H7 (cell line): ENCODE results near the gene THAP7. TPM values are rescaled to one million over a fixed set of nuclear protein-coding genes. Genes with fewer than 3 reads are reported as not detected.
"Not testable (repeated sequence)": the region's sequence is repeated elsewhere in the genome, so short reads cannot be mapped to it uniquely, and the experiment has no call there.

Source experiments
- DNase-seq: peaks from one replicate; pipeline ENCODE4 v3.0.0; 2012
- H3K27me3 ChIP-seq: 2 replicates; pipeline ENCODE4 v1.6.0; 2011; ENCODE audit warnings: mild to moderate bottlenecking, low read length; ENCODE audit not compliant: control insufficient read depth, insufficient read depth
- H3K36me3 ChIP-seq: replicated peaks from 2 replicates; pipeline ENCODE4 v1.5.1; 2011; ENCODE audit warnings: low read length; ENCODE audit not compliant: control insufficient read depth, insufficient read depth
- H3K4me3 ChIP-seq: 2 replicates; pipeline ENCODE4 v1.5.1; 2011; ENCODE audit warnings: low read depth, mild to moderate bottlenecking, control low read depth, low read length, moderate library complexity; ENCODE audit not compliant: insufficient read depth
- total RNA-seq: library from RNA; depleted of rRNA; stranded (reverse); fragments of >200 nt; shearing (Covaris generic); gene quantifications from 2 replicates; pipeline ENCODE4 v1.2.3, GENCODE V29; 2014

The THAP7 gene
- total RNA-seq, 1 experiment from 2014 or later, result 42.7 TPM

DNA sequence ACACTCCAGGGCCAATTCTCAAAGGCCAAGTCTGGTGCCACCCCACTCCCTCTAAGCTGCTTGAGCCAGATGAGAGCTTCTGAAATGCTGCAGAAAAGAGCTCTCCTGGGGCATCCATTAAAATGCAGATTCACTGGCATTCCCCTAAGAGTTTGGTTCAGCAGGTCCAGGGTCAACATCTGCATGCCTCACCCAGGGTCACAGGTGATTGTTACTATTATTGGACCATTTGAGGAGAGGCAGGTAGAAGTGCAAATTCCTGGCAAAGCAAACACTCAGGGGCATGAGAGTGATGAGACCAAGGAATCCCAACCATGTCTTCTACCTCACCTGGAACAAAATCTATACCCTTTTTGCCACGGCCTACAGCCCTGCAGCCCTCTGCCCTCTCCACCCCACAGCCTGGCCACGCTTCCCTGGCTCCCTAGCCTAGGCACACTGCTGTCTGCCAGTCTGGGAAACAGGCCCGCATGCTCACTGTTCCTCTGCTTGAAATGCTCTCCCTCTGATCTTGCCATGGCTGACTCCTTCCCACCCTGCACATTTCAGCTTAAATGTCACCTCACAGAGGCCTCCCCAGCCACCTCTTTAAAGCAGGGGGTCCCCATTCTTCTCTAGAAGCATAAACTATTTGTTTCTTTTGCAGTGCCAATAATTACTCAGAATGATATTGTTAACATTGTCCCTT is 8.7 kb upstream of the THAP7 start:
- H3K36me3 ChIP-seq, result no peaks in the 10 kb centered on the region
- peak; percentile 73 for DNase-seq
- no peaks in the 10 kb centered on the region; the same call in 1 of the 2 replicates for H3K27me3 ChIP-seq
- H3K4me3 ChIP-seq, result no peak overlapping the region

DNA sequence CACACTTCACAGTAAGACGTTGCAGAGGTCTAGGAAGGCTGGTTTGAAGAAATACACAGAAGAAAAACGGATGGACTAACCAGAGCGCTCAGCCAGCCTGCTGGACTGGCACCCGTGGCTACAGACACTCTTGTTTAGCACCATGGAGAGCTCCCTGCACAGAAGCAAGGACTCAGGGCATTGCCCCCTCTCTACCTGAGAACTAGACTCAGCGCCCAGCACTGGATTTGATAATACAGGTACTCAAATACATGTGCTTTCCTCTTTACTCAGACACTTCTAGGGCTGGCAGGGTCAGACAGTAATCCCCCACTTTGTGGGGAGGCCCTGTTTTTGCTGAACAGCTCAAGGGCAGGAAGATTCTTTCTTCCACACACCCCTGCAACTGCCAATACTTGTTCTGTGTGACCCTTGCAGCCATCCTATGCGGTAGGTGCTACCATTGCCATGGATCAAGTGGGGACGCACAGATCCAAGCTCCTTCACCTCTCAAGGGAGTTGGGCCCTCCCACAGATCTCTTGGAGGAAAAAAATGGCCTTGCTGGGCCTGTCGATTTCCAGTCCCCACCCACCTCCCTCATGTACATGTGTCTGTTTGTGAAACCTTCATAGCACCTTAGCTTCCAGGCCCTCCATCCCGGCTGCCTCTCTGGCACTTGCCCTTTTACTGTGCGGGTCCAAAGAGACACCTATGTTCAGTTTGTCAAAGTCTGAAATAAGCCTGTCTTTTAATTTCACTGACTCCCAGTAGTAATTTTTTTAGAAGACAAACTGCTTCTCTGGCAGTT is 7.9 kb upstream of the THAP7 start:
- DNase-seq, result peak; percentile 85
- Histone ChIP-seq H3K36me3 (no peaks in the 10 kb centered on the region), H3K27me3 (no peaks in the 10 kb centered on the region; the same call in 1 of the 2 replicates), H3K4me3 (no peak overlapping the region)

DNA sequence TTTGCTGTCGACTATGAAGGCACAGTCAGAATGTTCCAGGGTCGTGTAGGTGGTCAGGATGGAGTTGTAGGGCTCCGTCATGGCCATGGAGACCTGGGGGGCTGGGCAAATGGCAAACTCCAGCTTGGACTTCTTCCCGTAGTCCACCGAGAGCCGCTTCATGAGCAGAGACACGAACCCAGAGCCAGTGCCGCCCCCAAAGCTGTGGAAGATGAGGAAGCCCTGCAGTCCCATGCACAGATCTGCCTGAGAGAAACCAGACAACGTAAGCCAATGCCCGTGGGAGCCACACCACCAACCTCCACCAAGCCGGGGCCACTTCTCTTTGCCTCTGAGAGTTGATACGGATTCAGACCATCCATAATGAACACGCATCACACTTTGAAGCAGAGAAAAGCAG is 7.3 kb upstream of the THAP7 start:
- DNase-seq, H3K27me3 ChIP-seq, H3K36me3 ChIP-seq, H3K4me3 ChIP-seq: not testable (repeated sequence)

DNA sequence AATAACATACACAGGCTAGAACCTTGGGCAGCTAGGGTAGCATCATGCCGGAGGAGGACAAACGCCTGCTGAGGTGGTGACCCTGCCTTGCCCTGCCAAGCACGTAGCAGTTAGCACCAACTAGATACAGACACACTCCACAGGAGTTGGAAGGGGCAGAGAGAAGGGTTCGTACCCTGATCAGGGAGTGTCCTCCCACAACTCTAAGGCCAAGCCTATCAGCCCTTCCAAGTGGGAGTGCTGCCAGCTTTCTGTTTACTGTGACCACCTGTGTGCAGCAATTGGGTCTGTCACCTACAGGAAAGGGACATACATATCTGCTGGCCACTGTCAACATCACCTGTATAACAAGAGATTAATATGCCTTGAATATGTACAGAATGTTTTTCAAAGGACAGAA is 1.9 kb upstream of the THAP7 start:
- peaks cover 4% of the 10 kb centered on the region for H3K36me3 ChIP-seq
- H3K4me3 ChIP-seq, result no peak overlapping the region
- no peak for DNase-seq
- no peaks in the 10 kb centered on the region for H3K27me3 ChIP-seq

DNA sequence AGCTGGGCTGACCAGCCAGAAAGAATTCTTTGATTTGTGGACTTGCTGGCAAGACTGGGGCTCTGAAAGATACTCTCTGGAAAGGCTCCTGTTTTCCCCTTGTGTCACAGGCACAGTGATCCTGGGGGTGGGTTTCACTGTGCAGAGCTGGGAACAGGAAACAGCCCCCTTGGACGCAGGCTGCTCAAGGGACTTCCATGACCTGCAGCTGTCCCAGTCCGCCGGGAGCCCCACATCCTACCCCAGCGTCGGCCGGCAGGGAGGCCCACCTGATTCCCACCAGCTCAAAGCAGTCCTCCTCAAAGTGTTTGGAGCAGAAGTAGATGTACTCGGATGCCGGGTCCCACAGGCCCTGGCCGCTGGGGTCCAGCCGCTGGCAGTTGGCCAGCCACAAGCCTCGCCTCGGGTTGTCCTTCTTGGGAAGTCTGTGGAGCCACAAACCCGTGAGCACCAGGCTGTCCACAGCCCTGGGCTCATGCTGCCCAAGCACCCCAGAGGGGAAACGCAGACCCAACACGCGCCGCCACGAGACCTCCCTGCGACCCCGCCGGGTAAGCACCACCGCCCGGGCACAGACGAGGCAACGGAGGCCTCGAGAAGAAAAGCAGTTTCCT is 824 bp downstream of the THAP7 start:
- Histone ChIP-seq H3K36me3 (peaks cover 4% of the 10 kb centered on the region), H3K27me3 (no peaks in the 10 kb centered on the region), H3K4me3 (peak overlapping the region; percentile 86)
- no peak for DNase-seq

DNA sequence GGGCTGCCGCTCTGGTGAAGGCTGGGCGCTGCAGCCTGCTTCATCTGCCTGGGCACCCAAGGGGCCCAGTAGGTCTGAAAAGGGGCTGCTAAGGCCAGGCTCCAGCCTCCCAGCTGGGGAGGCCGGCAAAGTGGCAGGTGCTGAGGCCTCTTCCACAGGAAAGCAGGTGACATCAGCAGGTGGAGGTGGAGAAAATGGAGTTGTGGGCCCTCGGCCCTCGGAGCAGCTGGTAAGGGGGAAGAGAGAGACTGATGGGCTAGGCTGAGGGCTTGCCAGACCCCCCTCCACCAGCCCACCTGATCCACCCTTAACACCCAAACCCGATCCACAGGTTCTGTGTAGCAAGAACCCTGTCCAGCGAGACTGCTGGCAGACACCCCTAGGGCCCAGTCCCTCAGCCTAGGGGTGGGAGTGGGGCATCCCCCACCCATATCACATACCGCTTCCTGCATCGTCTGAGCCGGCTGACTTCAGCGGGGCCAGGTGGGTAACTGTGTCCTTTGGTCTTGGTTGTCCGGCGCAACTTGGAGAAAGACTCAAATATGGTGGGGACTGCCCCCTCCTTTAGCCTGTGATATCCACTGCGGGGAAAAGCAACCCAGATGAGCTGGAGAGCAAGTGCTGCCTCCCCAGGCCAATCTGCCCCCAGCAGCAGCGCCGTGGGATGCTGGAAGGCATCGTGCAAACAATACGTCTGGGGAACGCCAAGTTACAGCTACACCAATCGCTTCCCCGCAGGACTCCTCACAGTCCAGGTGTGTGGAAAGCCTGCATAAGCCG is 1.5 kb downstream of the THAP7 start:
- H3K36me3 ChIP-seq, result peaks cover 4% of the 10 kb centered on the region
- H3K27me3 ChIP-seq, result no peaks in the 10 kb centered on the region
- peak overlapping the region; percentile 86; the same call in 1 of the 2 replicates for H3K4me3 ChIP-seq
- no peak for DNase-seq

DNA sequence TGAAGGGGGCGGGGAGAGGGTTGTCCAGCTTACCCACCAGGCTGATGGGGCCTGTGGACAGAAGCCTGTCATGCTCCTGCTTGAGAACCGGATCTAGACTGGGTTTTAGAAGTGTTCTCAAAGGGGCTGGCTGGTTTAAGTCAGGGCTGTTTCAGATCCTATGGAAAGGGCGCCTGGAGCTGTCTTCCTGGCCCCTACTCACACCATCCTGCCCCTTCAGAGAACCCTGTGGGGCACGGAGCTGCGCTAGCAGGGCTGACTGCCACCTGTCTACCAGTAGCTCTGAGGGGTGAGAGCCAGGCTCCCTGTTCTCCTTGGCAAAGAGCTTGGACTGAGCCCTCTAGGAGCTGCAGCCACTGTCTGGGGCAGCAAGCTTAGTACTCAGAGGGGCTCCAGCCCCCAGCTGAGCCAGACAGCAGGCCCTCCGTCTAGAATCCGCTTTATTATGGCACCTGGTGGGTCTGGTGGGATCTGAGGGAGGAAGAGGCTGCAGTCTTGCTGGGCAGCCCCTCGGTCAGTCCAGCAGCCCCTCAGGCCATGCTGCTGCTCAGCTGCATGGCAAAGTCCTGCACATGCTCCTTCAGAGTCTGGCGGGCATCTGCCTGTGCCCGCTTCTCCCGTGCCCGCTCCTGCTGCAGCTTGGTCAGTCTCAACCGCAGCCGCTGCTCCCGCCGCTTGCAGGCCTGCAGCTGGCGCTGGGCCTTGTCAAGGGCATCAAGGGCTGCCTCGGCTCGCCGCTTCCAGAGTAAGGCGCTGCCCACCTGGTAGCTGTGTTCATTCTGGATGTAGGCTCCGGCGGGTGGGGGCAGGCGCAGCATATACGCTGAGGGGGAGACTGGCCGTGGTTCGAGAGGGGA is 2.3 kb downstream of the THAP7 start:
- no peak for DNase-seq
- H3K27me3 ChIP-seq, result no peaks in the 10 kb centered on the region
- H3K36me3 ChIP-seq, result peaks cover 4% of the 10 kb centered on the region
- H3K4me3 ChIP-seq, result no peak overlapping the region

DNA sequence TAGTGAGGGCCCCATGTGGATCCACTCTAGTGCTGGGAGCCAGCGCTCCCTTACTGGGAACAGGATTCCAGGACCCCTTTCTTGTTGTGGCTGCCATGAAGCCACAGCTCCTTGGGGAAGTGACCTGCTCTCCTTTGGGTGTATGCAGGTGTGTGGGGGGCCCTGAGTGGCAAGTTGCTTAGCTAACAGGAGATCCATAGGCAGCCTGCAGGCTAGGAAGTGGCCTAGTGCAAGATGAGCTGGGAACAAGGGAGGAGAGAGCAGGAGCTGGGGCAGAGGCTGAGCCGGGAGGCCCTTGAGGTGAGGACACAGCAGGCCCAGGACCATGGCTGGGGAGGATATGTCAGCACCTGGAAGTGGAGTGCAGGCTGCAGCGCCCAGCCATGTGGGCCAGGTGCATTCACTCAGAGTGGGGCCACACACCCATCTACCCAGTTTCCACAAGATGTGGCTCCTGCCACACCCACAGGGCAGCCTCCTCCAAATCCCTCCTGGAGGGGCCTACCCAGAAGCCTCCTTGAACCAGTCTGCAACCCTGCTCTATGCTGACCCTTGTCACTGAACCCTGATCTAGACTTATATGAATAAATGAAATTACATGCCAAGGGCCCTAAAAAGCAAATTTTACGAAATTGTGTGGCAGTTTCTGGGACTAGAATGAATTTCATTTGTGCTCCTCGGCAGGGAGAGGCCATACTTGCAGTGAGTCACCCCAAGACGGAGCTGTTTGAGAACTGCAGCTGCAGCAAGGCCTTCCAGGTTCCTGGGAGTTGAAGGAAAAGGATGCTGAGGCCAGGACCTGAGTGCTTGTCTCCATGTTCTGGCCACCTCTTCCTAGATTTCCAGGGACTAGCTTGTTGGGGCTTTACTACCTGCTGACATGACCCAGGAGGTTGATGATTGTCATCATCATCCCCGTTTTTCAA is 3.2 kb downstream of the THAP7 start:
- H3K36me3 ChIP-seq, result peaks cover 4% of the 10 kb centered on the region
- H3K4me3 ChIP-seq, result no peak overlapping the region
- H3K27me3 ChIP-seq, result no peaks in the 10 kb centered on the region
- no peak for DNase-seq

DNA sequence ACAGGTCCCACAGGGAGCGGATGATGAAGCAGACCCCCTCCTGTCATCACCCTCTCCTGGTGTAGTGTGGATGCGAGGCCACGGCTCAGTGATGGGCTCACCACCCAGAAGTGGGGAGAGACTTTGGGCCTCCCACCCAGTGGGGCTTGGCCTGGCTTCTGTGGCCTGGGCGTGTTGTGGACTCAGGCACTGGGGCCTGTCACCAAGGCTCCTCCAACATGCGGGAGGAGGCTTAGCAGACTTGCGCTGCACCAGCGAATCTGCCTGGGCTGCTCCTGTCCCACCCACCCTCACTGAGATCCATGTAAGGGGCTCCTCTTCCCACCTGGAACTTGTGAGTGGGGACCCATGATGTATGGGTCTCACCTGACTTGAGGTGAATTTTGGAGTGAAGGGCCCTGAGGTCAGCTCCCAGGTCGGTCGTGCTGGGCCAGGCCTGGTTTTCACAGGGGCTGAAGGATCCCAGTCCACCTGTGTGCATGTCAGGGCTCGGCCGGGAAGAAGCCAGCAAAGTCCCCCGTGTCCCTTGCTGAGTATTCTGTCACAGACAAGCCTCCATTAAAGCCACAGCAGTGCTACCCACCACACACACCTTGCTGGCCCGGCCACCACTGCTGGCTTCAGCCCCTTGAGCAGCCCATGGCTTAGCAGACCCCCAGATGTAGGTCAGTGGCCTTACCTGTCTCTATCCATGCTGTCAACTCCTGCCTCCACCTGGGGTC is 4.2 kb downstream of the THAP7 start:
- no peak for DNase-seq
- H3K27me3 ChIP-seq, result no peaks in the 10 kb centered on the region
- peaks cover 4% of the 10 kb centered on the region for H3K36me3 ChIP-seq
- H3K4me3 ChIP-seq, result no peak overlapping the region

DNA sequence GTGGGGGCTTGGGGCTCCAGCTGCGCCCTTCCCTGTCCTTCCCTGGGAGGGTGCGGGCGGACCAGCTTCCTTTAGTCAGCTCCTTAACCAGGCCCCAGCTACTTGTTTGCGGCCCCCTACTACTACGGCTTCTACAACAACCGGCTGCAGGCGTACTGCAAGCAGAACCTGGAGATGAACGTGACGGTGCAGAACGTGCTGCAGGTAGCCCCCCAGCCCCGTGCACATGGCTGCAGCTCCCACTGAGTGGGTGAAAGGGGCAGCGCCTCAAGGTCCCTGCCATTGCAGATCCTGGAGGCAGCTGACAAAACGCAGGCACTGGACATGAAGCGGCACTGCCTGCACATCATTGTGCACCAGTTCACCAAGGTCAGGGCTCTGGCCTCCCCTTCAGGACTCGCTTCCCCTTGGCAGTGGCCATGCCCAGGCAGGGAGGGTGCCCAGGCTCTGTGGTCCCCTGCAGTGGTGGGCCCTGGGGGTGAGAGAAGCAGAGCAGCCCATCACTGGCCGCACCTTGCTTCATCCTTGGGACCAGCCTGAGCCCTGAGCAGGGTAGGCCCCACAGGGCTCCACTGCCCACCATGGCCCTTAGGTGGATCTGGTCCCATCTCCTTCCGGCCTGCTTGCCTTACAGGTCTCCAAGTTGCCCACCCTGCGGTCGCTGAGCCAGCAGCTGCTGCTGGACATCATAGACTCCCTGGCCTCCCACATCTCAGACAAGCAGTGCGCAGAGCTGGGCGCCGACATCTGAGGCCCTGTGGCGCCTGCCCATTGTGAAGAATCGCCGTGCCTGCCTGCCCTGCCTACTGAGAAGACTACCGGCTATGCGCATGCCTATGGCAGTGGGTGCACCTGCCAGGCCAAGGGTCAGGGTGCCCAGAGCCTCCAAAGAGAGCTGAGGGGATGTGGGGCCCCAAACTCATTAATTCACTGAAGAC is 5.1 kb downstream of the THAP7 start:
- H3K4me3 ChIP-seq, result no peak overlapping the region
- peaks cover 6% of the 10 kb centered on the region for H3K36me3 ChIP-seq
- no peaks in the 10 kb centered on the region for H3K27me3 ChIP-seq
- no peak for DNase-seq

DNA sequence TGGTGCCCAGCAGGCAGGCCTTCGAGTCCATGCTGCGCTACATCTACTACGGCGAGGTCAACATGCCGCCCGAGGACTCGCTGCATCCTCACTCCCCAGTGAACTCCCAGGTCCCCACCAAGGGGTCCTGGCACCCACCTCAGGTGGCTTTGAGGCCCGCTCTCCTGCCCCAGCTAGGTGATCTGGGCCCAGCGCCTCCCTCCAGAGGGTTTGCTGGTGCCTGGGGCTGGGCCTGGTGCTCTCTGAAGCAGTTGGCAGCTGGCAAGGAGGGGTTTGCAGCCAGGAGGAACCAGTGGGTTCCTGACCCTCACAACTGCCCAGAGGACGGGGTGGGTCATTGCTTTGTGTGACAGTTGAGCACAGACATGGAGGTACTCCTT is 5.9 kb downstream of the THAP7 start:
- peaks cover 6% of the 10 kb centered on the region for H3K36me3 ChIP-seq

More for the DNA sequence above, 5.9 kb downstream of the THAP7 start:
- DNase-seq, result no peak
- Histone ChIP-seq H3K27me3 (no peaks in the 10 kb centered on the region), H3K4me3 (no peak overlapping the region)
